Transverse colon (tissue), 4 donors: ENCODE results near the gene ZFAND5.

Experiments
- CTCF ChIP-seq, 5 experiments: fragments of 200-600 bp in 3 of 5; fragments of 450-650 bp in 2 of 5; sonication (generic) in 3 of 5; IDR thresholded peaks; 1 replicate in 2 of 5; 2 replicates in 3 of 5; pipeline ENCODE4 v1.5.1; 2016 to 2017; ENCODE audit warnings: antibody characterized with exemption in 5 of 5, inconsistent platforms in 3 of 5, mild to moderate bottlenecking in 2 of 5, moderate library complexity in 1 of 5
- EP300 ChIP-seq: sonication (generic); formaldehyde crosslinking; IDR thresholded peaks from one replicate; pipeline ENCODE4 v1.6.1; 2017; ENCODE audit warnings: antibody characterized with exemption, low read depth
- POLR2A ChIP-seq: fragments of 450-650 bp; IDR thresholded peaks from one replicate; pipeline ENCODE4 v1.6.1; 2016; ENCODE audit warnings: antibody characterized with exemption, mild to moderate bottlenecking, moderate library complexity
- POLR2AphosphoS5 ChIP-seq, 3 donors: sonication (generic); formaldehyde crosslinking; IDR thresholded peaks; one replicate each; pipeline ENCODE4 v1.6.1; 2016; ENCODE audit warnings: antibody characterized with exemption in 3 of 3

GRCh38 chr9:72377041-72377440 lies 12.0 kb upstream of the ZFAND5 start:
- TF ChIP-seq POLR2A (no peak), CTCF (IDR thresholded peaks at IDR 0.05) (no peak), EP300 (no peak), POLR2AphosphoS5 (IDR thresholded peaks at IDR 0.05) (no peak)
